D721Med (cell line): ENCODE measurements around the gene AMPH.

Source experiments
- DNase-seq: peaks from one replicate; pipeline ENCODE4 v3.0.0; 2011; ENCODE audit warnings: low spot score; ENCODE audit not compliant: insufficient read length
- FAIRE-seq: peaks from 2 replicates; lab custom pipeline; 2011; peaks lifted over from hg19 to GRCh38; lab: Jason Lieb, UNC
- TF ChIP-seq, protein P1 (sequence below): IDR thresholded peaks from 2 replicates; pipeline ENCODE4 v1.5.1; 2012; ENCODE audit warnings: mild to moderate bottlenecking, control low read depth; ENCODE audit not compliant: insufficient read depth; ENCODE audit errors: missing control alignments

Gene AMPH

DNA sequence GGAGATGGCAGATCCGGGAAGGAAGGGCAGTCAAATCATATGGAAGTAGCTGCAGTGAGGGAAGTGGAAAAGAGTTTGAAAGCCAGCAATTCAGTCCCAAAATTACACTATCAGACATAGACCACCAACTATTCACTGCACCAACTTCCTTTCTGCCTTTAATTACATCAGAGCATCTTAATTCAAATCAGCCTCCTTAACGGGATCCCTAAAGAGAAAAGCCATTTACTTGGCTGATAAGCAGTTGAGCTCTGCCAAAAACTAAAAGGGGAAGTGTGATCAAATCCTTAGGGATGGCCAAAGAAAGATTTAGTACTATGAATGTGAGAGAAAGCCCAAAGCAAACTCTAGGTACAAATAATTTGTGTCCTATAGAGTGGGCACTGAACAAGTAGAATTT lies 110.4 kb downstream of the AMPH start:
- no peak for FAIRE-seq
- no peak for DNase-seq
- TF ChIP-seq, protein P1, sequence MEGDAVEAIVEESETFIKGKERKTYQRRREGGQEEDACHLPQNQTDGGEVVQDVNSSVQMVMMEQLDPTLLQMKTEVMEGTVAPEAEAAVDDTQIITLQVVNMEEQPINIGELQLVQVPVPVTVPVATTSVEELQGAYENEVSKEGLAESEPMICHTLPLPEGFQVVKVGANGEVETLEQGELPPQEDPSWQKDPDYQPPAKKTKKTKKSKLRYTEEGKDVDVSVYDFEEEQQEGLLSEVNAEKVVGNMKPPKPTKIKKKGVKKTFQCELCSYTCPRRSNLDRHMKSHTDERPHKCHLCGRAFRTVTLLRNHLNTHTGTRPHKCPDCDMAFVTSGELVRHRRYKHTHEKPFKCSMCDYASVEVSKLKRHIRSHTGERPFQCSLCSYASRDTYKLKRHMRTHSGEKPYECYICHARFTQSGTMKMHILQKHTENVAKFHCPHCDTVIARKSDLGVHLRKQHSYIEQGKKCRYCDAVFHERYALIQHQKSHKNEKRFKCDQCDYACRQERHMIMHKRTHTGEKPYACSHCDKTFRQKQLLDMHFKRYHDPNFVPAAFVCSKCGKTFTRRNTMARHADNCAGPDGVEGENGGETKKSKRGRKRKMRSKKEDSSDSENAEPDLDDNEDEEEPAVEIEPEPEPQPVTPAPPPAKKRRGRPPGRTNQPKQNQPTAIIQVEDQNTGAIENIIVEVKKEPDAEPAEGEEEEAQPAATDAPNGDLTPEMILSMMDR, result no peak

DNA sequence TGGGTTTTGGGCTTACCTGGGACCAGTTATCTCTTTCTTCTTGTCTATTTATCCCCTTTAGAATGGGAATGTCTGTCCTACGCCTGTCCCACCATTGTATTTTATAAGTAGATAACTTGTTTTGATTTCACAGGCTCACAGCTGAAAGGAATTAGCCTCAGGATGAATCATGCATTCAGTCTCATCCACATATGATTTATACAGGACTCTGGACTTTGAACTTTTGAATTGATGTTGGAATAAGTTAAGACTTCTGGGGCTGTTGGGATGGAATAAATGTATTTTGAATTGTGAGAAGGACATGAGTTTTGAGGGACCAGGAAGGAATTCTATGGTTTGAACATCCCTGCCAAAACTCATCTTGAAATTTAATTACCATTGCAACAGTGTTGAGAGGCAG lies 112.6 kb downstream of the AMPH start:
- no peak for DNase-seq
- no peak for FAIRE-seq
- TF ChIP-seq, protein P1, result no peak

DNA sequence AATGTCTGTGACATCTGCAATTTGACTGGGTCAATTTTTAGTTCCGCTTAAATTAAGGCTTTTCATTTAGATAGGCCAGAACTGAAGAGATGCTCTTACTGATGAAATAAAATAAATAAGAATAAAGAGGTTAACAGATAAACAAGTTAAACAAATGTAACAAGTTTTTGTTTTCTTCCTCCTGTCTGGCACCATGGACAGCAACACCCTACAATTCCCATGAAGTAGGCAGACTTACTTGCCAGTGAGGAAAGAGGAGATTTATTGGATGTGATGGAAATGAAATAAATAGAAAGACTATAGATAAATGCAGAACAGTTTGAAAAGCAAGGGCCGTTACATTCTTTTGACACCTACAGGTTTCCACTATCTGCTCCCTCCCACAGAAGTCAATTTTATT lies 118.5 kb downstream of the AMPH start:
- no peak for FAIRE-seq
- no peak for DNase-seq
- TF ChIP-seq, protein P1, result no peak

DNA sequence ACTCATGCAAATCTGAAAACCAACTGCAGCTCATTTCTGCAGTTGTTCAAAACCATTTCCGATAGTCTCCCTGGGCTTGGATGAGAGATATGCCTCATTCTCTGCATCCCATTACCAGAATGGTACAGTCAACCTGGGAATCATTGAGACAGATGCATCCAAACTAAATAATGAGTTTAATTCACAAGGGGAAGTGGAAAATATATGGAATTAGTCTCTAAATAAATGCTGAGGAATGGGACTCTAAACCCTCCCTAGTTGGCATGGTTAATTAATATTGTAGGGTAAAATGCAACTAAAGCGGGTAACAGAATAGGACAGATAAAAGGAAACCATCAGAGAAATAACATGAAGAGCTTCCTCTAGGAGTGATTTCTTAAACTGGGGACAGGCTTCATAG lies 118.9 kb downstream of the AMPH start:
- no peak for DNase-seq
- TF ChIP-seq, protein P1, result no peak
- no peak for FAIRE-seq

DNA sequence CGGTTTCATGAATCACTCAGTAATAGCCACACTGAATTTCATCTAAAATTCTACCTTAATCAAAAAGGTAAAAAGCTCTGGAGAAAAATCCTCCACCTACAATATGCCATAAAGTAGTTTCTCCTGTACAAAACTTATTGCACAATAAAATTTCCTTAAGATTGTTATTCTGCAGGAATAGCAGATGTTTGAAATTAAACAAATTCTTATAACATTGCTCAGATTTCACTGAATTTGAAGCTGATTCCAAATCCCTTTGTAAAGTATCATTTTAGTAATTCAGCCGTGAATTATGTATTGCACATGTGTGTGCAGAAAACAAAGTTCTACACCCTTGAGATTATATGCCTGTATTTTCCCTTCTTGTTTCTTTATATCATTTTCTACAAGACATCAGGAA lies 123.8 kb downstream of the AMPH start:
- TF ChIP-seq, protein P1, result no peak
- DNase-seq, result no peak
- FAIRE-seq, result no peak

DNA sequence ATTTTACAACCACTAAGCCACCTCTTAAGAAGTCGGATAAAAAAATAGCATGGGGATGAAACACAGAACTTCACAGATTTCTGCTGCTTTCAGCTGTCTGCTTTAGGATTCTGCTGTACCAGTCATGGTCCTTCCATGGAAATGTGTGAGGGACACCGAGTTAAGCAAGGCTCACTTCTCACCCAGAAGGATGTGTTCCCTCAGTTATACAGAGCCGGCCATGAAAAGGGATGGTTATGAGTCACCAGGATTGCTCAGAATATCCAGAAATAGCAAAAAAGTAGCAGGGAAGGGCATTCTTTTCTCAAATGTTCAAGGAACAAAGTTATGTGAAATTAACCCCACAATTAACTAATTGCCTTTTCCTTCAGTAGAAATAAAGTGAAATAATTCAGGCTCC lies 124.4 kb downstream of the AMPH start:
- TF ChIP-seq, protein P1, result no peak
- no peak for DNase-seq
- FAIRE-seq, result no peak

DNA sequence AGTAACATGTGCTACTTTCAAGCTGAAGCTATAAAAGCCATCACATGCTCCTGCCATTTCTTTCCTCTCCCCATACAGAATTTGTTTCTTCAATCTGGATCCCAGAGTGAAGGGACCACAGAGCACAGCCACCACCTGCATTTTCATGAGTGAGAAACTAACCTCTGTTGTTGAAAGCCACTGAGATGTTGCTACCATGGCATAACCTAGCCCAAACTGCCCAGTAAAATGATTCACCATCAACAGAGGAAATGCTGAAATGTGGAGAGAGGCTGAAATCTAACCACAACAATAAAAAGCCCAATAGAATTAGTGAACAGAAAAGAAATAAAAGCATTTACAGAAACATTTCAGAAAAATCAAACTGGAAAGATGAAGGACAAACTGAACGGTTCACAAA lies 125.2 kb downstream of the AMPH start:
- DNase-seq, result no peak

More for the DNA sequence above, 125.2 kb downstream of the AMPH start:
- TF ChIP-seq, protein P1, result no peak
- FAIRE-seq, result no peak
